ENCODE data around the gene EPGN. TPM values are rescaled to one million over a fixed set of nuclear protein-coding genes. Genes with fewer than 3 reads are reported as not detected.

The EPGN gene
- total and polyA plus RNA-seq, 7 experiments from 2014 or later, result 0.29 to 1.1 (median 0.42) TPM; not detected in 2

- Mint-ChIP-seq H3K4me3 (no peak overlapping the region), H3K36me3 (no peaks in the 10 kb centered on the region), H3K27ac (no peak overlapping the region), H3K4me1 (peaks cover 0 to 5% (median 0%) of the 10 kb centered on the region in 7 donors), H3K9me3 (no peaks in the 10 kb centered on the region), H3K27me3 (peaks cover 18 to 31% (median 18%) of the 10 kb centered on the region in 5 donors)
- Histone ChIP-seq H3K36me3 (ENCODE audit: control insufficient read depth in 2 of 3, insufficient read depth in 3 of 3, low read length in 3 of 3) (no peaks in the 10 kb centered on the region), H3K9me3 (ENCODE audit: control insufficient read depth in 2 of 3, low read length in 3 of 3) (no peaks in the 10 kb centered on the region), H3K4me1 (ENCODE audit: control insufficient read depth in 2 of 2, insufficient read depth in 2 of 2, low read length in 2 of 2) (no peaks in the 10 kb centered on the region), H3K27me3 (ENCODE audit: control insufficient read depth in 2 of 2, insufficient read depth in 2 of 2, low read length in 2 of 2) (no peaks in the 10 kb centered on the region), H3K4me3 (ENCODE audit: low read length) (no peak overlapping the region), H3K27ac (ENCODE audit: low read depth, low read length) (no peak overlapping the region)
- POLR2A ChIA-PET, result no interaction called here
- ATAC-seq (no peak), DNase-seq (no peak)
- intact Hi-C loops (cut with micrococcal nuclease), result no loop called here
- CTCF ChIA-PET, result no interaction called here
These were observed 22.1 kb downstream of the EPGN start for GRCh38 chr4:74330295-74330750.

- Histone ChIP-seq H3K4me1 (ENCODE audit: control insufficient read depth in 2 of 2, insufficient read depth in 2 of 2, low read length in 2 of 2) (no peaks in the 10 kb centered on the region), H3K27ac (ENCODE audit: low read depth, low read length) (no peak overlapping the region), H3K9me3 (ENCODE audit: control insufficient read depth in 2 of 3, low read length in 3 of 3) (no peaks in the 10 kb centered on the region), H3K36me3 (ENCODE audit: control insufficient read depth in 2 of 3, insufficient read depth in 3 of 3, low read length in 3 of 3) (no peaks in the 10 kb centered on the region), H3K27me3 (ENCODE audit: control insufficient read depth in 2 of 2, insufficient read depth in 2 of 2, low read length in 2 of 2) (no peaks in the 10 kb centered on the region), H3K4me3 (ENCODE audit: low read length) (no peak overlapping the region)
- peaks cover 18 to 31% (median 18%) of the 10 kb centered on the region in 5 donors for H3K27me3 Mint-ChIP-seq
- ATAC-seq, result no peak
- H3K9me3 Mint-ChIP-seq, result no peaks in the 10 kb centered on the region
- no peak overlapping the region for H3K27ac Mint-ChIP-seq
- DNase-seq, result no peak
- ChIA-PET POLR2A (no interaction called here), CTCF (no interaction called here)
- peaks cover 0 to 5% (median 0%) of the 10 kb centered on the region in 7 donors for H3K4me1 Mint-ChIP-seq
- intact Hi-C loops (cut with micrococcal nuclease), result no loop called here
- no peaks in the 10 kb centered on the region for H3K36me3 Mint-ChIP-seq
- H3K4me3 Mint-ChIP-seq, result no peak overlapping the region
These were observed 23.0 kb downstream of the EPGN start for GRCh38 chr4:74331252-74331651.

- no peak overlapping the region for H3K27ac ChIP-seq (ENCODE audit: low read depth, low read length)
- DNase-seq (no peak), ATAC-seq (no peak)
- no peaks in the 10 kb centered on the region for H3K27me3 ChIP-seq (ENCODE audit: control insufficient read depth in 2 of 2, insufficient read depth in 2 of 2, low read length in 2 of 2)
- Mint-ChIP-seq H3K27me3 (peaks cover 15 to 31% (median 18%) of the 10 kb centered on the region in 5 donors), H3K9me3 (no peaks in the 10 kb centered on the region), H3K36me3 (no peaks in the 10 kb centered on the region), H3K27ac (no peak overlapping the region), H3K4me3 (no peak overlapping the region), H3K4me1 (peaks cover 0 to 5% (median 0%) of the 10 kb centered on the region in 7 donors)
- ChIA-PET POLR2A (no interaction called here), CTCF (no interaction called here)
- no peaks in the 10 kb centered on the region for H3K9me3 ChIP-seq (ENCODE audit: control insufficient read depth in 2 of 3, low read length in 3 of 3)
- H3K36me3 ChIP-seq (ENCODE audit: control insufficient read depth in 2 of 3, insufficient read depth in 3 of 3, low read length in 3 of 3), result no peaks in the 10 kb centered on the region
- H3K4me1 ChIP-seq (ENCODE audit: control insufficient read depth in 2 of 2, insufficient read depth in 2 of 2, low read length in 2 of 2), result no peaks in the 10 kb centered on the region
- intact Hi-C loops (cut with micrococcal nuclease), result no loop called here
- no peak overlapping the region for H3K4me3 ChIP-seq (ENCODE audit: low read length)
These were observed 23.7 kb downstream of the EPGN start for GRCh38 chr4:74331944-74332343.

GRCh38 chr4:74334636-74335035 lies 26.4 kb downstream of the EPGN start:
- Mint-ChIP-seq H3K4me3 (no peak overlapping the region), H3K9me3 (no peaks in the 10 kb centered on the region), H3K36me3 (no peaks in the 10 kb centered on the region), H3K27ac (no peak overlapping the region), H3K27me3 (peaks cover 8 to 18% (median 12%) of the 10 kb centered on the region in 5 donors), H3K4me1 (peaks cover 0 to 5% (median 0%) of the 10 kb centered on the region in 7 donors)
- no peak overlapping the region for H3K27ac ChIP-seq (ENCODE audit: low read depth, low read length)
- no peak for DNase-seq
- intact Hi-C loops (cut with micrococcal nuclease), result no loop called here
- no peaks in the 10 kb centered on the region for H3K27me3 ChIP-seq (ENCODE audit: control insufficient read depth in 2 of 2, insufficient read depth in 2 of 2, low read length in 2 of 2)
- H3K9me3 ChIP-seq (ENCODE audit: control insufficient read depth in 2 of 3, low read length in 3 of 3), result no peaks in the 10 kb centered on the region
- H3K36me3 ChIP-seq (ENCODE audit: control insufficient read depth in 2 of 3, insufficient read depth in 3 of 3, low read length in 3 of 3), result no peaks in the 10 kb centered on the region
- ATAC-seq, result no peak
- ChIA-PET POLR2A (no interaction called here), CTCF (no interaction called here)
- no peaks in the 10 kb centered on the region for H3K4me1 ChIP-seq (ENCODE audit: control insufficient read depth in 2 of 2, insufficient read depth in 2 of 2, low read length in 2 of 2)
- H3K4me3 ChIP-seq (ENCODE audit: low read length), result no peak overlapping the region

GRCh38 chr4:74335341-74336021 lies 27.2 kb downstream of the EPGN start:
- CTCF ChIA-PET, result no interaction called here
- DNase-seq, result no peak

GRCh38 chr4:74338792-74339333 lies 30.6 kb downstream of the EPGN start:
- CTCF ChIA-PET, result no interaction called here
- Histone ChIP-seq H3K27ac (ENCODE audit: low read depth, low read length) (no peak overlapping the region), H3K4me1 (ENCODE audit: control insufficient read depth in 2 of 2, insufficient read depth in 2 of 2, low read length in 2 of 2) (no peaks in the 10 kb centered on the region), H3K27me3 (ENCODE audit: control insufficient read depth in 2 of 2, insufficient read depth in 2 of 2, low read length in 2 of 2) (no peaks in the 10 kb centered on the region), H3K36me3 (ENCODE audit: control insufficient read depth in 2 of 3, insufficient read depth in 3 of 3, low read length in 3 of 3) (no peaks in the 10 kb centered on the region), H3K9me3 (ENCODE audit: control insufficient read depth in 2 of 3, low read length in 3 of 3) (peaks cover 0 to 5% (median 0%) of the 10 kb centered on the region in 3 experiments), H3K4me3 (ENCODE audit: low read length) (no peak overlapping the region)
- POLR2A ChIA-PET, result no interaction called here
- Mint-ChIP-seq H3K27me3 (peaks cover 0 to 33% (median 25%) of the 10 kb centered on the region in 5 donors), H3K36me3 (peaks cover 0 to 7% (median 0%) of the 10 kb centered on the region in 5 donors), H3K4me3 (no peak overlapping the region), H3K27ac (no peak overlapping the region), H3K9me3 (peaks cover 0 to 31% (median 12%) of the 10 kb centered on the region in 11 donors), H3K4me1 (no peaks in the 10 kb centered on the region)
- intact Hi-C loops (cut with micrococcal nuclease), result no loop called here
- peak; percentile 60 for ATAC-seq
- no peak for DNase-seq

More at GRCh38 chr4:74335341-74336021, 27.2 kb downstream of the EPGN start:
- H3K27me3 ChIP-seq (ENCODE audit: control insufficient read depth in 2 of 2, insufficient read depth in 2 of 2, low read length in 2 of 2), result no peaks in the 10 kb centered on the region
- H3K4me3 ChIP-seq (ENCODE audit: low read length), result no peak overlapping the region
- H3K27ac ChIP-seq (ENCODE audit: low read depth, low read length), result no peak overlapping the region
- Mint-ChIP-seq H3K9me3 (peaks cover 0 to 5% (median 3%) of the 10 kb centered on the region in 11 donors), H3K36me3 (no peaks in the 10 kb centered on the region), H3K27me3 (peaks cover 3 to 21% (median 17%) of the 10 kb centered on the region in 5 donors), H3K27ac (no peak overlapping the region), H3K4me3 (no peak overlapping the region), H3K4me1 (peaks cover 0 to 3% (median 0%) of the 10 kb centered on the region in 7 donors)
- peak; percentile 40 for ATAC-seq
- intact Hi-C loops (cut with micrococcal nuclease), result no loop called here
- H3K4me1 ChIP-seq (ENCODE audit: control insufficient read depth in 2 of 2, insufficient read depth in 2 of 2, low read length in 2 of 2), result no peaks in the 10 kb centered on the region
- no peaks in the 10 kb centered on the region for H3K36me3 ChIP-seq (ENCODE audit: control insufficient read depth in 2 of 3, insufficient read depth in 3 of 3, low read length in 3 of 3)
- POLR2A ChIA-PET, result no interaction called here
- no peaks in the 10 kb centered on the region for H3K9me3 ChIP-seq (ENCODE audit: control insufficient read depth in 2 of 3, low read length in 3 of 3)

GRCh38 chr4:74339501-74339900 lies 31.2 kb downstream of the EPGN start:
- DNase-seq, result no peak
- Mint-ChIP-seq H3K4me3 (no peak overlapping the region), H3K27ac (no peak overlapping the region), H3K4me1 (no peaks in the 10 kb centered on the region), H3K9me3 (peaks cover 0 to 37% (median 16%) of the 10 kb centered on the region in 11 donors), H3K27me3 (peaks cover 0 to 32% (median 19%) of the 10 kb centered on the region in 5 donors), H3K36me3 (peaks cover 0 to 7% (median 0%) of the 10 kb centered on the region in 5 donors)
- H3K4me3 ChIP-seq (ENCODE audit: low read length), result no peak overlapping the region
- CTCF ChIA-PET, result no interaction called here
- POLR2A ChIA-PET, result no interaction called here
- no peaks in the 10 kb centered on the region for H3K36me3 ChIP-seq (ENCODE audit: control insufficient read depth in 2 of 3, insufficient read depth in 3 of 3, low read length in 3 of 3)
- H3K9me3 ChIP-seq (ENCODE audit: control insufficient read depth in 2 of 3, low read length in 3 of 3), result peaks cover 0 to 12% (median 3%) of the 10 kb centered on the region in 3 experiments
- H3K27me3 ChIP-seq (ENCODE audit: control insufficient read depth in 2 of 2, insufficient read depth in 2 of 2, low read length in 2 of 2), result no peaks in the 10 kb centered on the region
- H3K4me1 ChIP-seq (ENCODE audit: control insufficient read depth in 2 of 2, insufficient read depth in 2 of 2, low read length in 2 of 2), result no peaks in the 10 kb centered on the region
- intact Hi-C loops (cut with micrococcal nuclease), result no loop called here
- H3K27ac ChIP-seq (ENCODE audit: low read depth, low read length), result no peak overlapping the region
- ATAC-seq, result no peak
